Body of pancreas (tissue), 4 donors: ENCODE results near the gene PPP2R2B. TPM values are rescaled to one million over a fixed set of nuclear protein-coding genes. Genes with fewer than 3 reads are reported as not detected.
"Not testable (repeated sequence)": the region's sequence is repeated elsewhere in the genome, so short reads cannot be mapped to it uniquely, and the experiment has no call there.

Source experiments
- ATAC-seq: fragments of 150-250 bp; one replicate; pipeline ENCODE4 v1.9.1; 2016
- DNase-seq, 4 donors: peaks; one replicate each; pipeline ENCODE4 v3.0.0-alpha.2; 2019
- H3K27ac ChIP-seq, 4 donors: fragments of 200-600 bp; sonication (generic); 1 replicate in 3 of 4; 2 replicates in 1 of 4; pipeline versions ENCODE4 v1.5.1 to v1.6.1; 2016 to 2019; ENCODE audit warnings: mild to moderate bottlenecking in 1 of 4, mixed read lengths in 1 of 4, moderate library complexity in 1 of 4
- H3K27me3 ChIP-seq, 2 donors: fragments of 200-600 bp; sonication (generic); one replicate each; pipeline ENCODE4 v1.6.0; 2016; ENCODE audit warnings: mild to moderate bottlenecking in 1 of 2
- H3K36me3 ChIP-seq, 2 donors: fragments of 200-600 bp; sonication (generic); replicated peaks in 1 of 2; 2 replicates each; pipeline ENCODE4 v1.5.1; 2016; ENCODE audit warnings: low read depth in 2 of 2; ENCODE audit not compliant: insufficient read depth in 1 of 2
- H3K4me1 ChIP-seq: fragments of 200-600 bp; sonication (generic); one replicate; pipeline ENCODE4 v1.6.0; 2016
- H3K4me3 ChIP-seq, 2 donors: fragments of 200-600 bp; sonication (generic); 1 replicate in 1 of 2; 2 replicates in 1 of 2; pipeline ENCODE4 v1.5.1; 2016 to 2019
- H3K9me3 ChIP-seq, 3 donors: fragments of 200-600 bp; sonication (generic); 1 replicate in 2 of 3; 2 replicates in 1 of 3; pipeline ENCODE4 v1.5.1; 2016
- POLR2A ChIP-seq, 3 donors: fragments of 450-650 bp; IDR thresholded peaks; one replicate each; pipeline ENCODE4 v1.6.1; 2016; ENCODE audit warnings: antibody characterized with exemption in 3 of 3, mild to moderate bottlenecking in 2 of 3
- WGBS, 2 donors: methylation state at CpG; one replicate each; pipeline ENCODE4 v1.1.5; 2017; 5-methylcytosine and 5-hydroxymethylcytosine counted together
- intact Hi-C: fragments of 100-400 bp; cut with DNase I; formaldehyde crosslinking; loops from one replicate; pipeline ENCODE4 v1.15.1; 2023
- total RNA-seq, 2 donors: library from RNA; depleted of rRNA; stranded (reverse); fragments of >200 nt; gene quantifications; one replicate each; pipeline ENCODE4 v1.1.0, GENCODE V29; 2016
- TF ChIP-seq, protein P1 (sequence below), 7 experiments: fragments of 450-650 bp in 4 of 7; fragments of 200-600 bp in 3 of 7; sonication (generic) in 3 of 7; IDR thresholded peaks; one replicate each; pipeline ENCODE4 v1.5.1; 2016 to 2019; ENCODE audit warnings: antibody characterized with exemption in 7 of 7

The PPP2R2B gene
- total RNA-seq, 2 donors from 2014 or later = 0.26 TPM; not detected in 1

DNA sequence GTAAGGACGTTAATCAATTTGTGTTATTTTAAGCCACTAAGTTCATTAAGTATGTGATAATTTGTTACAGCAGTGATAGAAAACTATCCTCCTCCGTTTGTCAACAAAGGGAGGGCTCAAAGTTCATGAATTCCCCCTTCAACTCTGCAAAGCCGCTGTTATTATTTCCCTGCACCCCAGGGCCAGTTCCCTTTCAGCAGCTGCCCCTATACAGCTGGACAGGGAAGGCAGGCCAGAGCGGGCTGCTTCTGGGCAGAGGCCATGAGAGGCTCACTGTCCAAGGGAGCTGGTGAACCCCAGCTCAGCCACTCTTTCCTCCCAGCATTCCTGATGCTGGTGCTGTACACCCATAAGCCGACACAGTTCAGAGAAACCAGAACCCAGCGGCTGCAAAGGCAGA, 260.1 kb downstream of the PPP2R2B start:
- Histone ChIP-seq H3K9me3 (peaks cover 0 to 9% (median 0%) of the 10 kb centered on the region in 3 donors), H3K27ac (no peak overlapping the region), H3K4me3 (no peak overlapping the region), H3K27me3 (no peaks in the 10 kb centered on the region), H3K36me3 (no peaks in the 10 kb centered on the region), H3K4me1 (no peaks in the 10 kb centered on the region)
- 61 to 64% methylated on average over 6 of the region's 6 CpGs for WGBS, 2 donors
- no peak for DNase-seq
- intact Hi-C loops = no loop called here
- ATAC-seq = no peak
- no peak for TF ChIP-seq POLR2A (IDR thresholded peaks at IDR 0.05)
- TF ChIP-seq, protein P1, sequence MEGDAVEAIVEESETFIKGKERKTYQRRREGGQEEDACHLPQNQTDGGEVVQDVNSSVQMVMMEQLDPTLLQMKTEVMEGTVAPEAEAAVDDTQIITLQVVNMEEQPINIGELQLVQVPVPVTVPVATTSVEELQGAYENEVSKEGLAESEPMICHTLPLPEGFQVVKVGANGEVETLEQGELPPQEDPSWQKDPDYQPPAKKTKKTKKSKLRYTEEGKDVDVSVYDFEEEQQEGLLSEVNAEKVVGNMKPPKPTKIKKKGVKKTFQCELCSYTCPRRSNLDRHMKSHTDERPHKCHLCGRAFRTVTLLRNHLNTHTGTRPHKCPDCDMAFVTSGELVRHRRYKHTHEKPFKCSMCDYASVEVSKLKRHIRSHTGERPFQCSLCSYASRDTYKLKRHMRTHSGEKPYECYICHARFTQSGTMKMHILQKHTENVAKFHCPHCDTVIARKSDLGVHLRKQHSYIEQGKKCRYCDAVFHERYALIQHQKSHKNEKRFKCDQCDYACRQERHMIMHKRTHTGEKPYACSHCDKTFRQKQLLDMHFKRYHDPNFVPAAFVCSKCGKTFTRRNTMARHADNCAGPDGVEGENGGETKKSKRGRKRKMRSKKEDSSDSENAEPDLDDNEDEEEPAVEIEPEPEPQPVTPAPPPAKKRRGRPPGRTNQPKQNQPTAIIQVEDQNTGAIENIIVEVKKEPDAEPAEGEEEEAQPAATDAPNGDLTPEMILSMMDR (IDR thresholded peaks at IDR 0.05) = no peak

DNA sequence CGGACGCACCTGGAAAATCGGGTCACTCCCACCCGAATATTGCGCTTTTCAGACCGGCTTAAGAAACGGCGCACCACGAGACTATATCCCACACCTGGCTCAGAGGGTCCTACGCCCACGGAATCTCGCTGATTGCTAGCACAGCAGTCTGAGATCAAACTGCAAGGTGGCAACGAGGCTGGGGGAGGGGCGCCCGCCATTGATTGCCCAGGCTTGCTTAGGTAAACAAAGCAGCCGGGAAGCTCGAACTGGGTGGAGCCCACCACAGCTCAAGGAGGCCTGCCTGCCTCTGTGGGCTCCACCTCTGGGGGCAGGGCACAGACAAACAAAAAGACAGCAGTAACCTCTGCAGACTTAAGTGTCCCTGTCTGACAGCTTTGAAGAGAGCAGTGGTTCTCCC, 268.8 kb downstream of the PPP2R2B start:
- intact Hi-C loops, ATAC-seq, H3K9me3 ChIP-seq, H3K27me3 ChIP-seq, H3K4me3 ChIP-seq, H3K4me1 ChIP-seq, DNase-seq, H3K36me3 ChIP-seq, H3K27ac ChIP-seq: not testable (repeated sequence)
- WGBS, 2 donors = no CpG with 5 or more reads among the region's 17 CpGs

DNA sequence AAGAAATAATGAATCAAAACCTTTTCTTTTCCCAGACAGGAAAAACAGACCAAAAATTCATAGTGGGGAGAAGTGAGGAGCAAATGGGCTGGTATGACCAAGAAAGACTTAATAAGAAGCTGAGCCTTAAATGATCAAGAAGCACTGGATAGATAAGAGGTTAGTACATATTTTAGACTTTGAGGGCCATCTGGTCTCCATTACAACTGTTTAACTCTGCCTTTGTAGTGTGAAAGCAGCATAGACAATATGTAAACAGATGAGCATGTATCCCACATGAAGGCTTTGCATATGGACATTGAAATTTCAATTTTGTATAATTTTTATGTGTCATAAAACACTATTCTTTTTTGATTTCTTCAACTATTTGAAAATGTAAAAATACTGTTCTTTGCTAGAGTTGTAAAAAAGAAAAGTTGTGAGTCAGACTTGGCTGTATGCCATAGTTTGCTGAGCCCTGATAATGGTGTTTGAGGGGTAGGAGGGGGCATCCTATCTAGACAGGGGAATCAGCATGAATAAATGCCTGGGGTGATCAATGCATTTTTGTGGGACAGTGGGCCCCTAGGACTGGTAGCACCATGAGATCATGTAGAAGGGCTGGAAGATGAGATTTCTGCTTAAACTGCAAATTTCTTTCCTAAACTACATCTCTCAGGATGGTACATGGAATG, 270.8 kb downstream of the PPP2R2B start:
- no peak for DNase-seq
- Histone ChIP-seq H3K27me3 (no peaks in the 10 kb centered on the region), H3K4me3 (no peak overlapping the region), H3K9me3 (no peaks in the 10 kb centered on the region), H3K27ac (no peak overlapping the region), H3K36me3 (no peaks in the 10 kb centered on the region), H3K4me1 (no peaks in the 10 kb centered on the region)
- no peak for ATAC-seq
- TF ChIP-seq, protein P1 (IDR thresholded peaks at IDR 0.05) = no peak
- TF ChIP-seq POLR2A (IDR thresholded peaks at IDR 0.05) = no peak
- intact Hi-C loops = no loop called here

GRCh38 chr5:146606893-146607292, 271.7 kb downstream of the PPP2R2B start:
- H3K36me3 ChIP-seq = no peaks in the 10 kb centered on the region
- whole genome bisulfite sequencing, 2 donors = 81 to 83% methylated on average over 11 of the region's 11 CpGs
- no peaks in the 10 kb centered on the region for H3K27me3 ChIP-seq
- intact Hi-C loops = no loop called here
- DNase-seq (no peak), ATAC-seq (no peak)
- no peak overlapping the region for H3K27ac ChIP-seq
- no peak overlapping the region for H3K4me3 ChIP-seq
- no peaks in the 10 kb centered on the region for H3K4me1 ChIP-seq
- no peaks in the 10 kb centered on the region for H3K9me3 ChIP-seq
- TF ChIP-seq, protein P1 (IDR thresholded peaks at IDR 0.05) = no peak
- no peak for TF ChIP-seq POLR2A (IDR thresholded peaks at IDR 0.05)

GRCh38 chr5:146600376-146600775, 278.2 kb downstream of the PPP2R2B start:
- H3K4me1 ChIP-seq = no peaks in the 10 kb centered on the region
- H3K27me3 ChIP-seq = no peaks in the 10 kb centered on the region
- H3K36me3 ChIP-seq = no peaks in the 10 kb centered on the region
- H3K4me3 ChIP-seq = no peak overlapping the region
- 71 to 87% methylated on average over 5 of the region's 5 CpGs for WGBS, 2 donors
- no peaks in the 10 kb centered on the region for H3K9me3 ChIP-seq
- intact Hi-C loops = no loop called here
- no peak overlapping the region for H3K27ac ChIP-seq
- TF ChIP-seq, protein P1 (IDR thresholded peaks at IDR 0.05) = no peak
- no peak for TF ChIP-seq POLR2A (IDR thresholded peaks at IDR 0.05)
- DNase-seq (no peak), ATAC-seq (no peak)
